ENCODE data around the gene ACAP3.

Gene ACAP3

GRCh38 chr1:1324084-1324523, 16.4 kb upstream of the ACAP3 start:
- H3F3A ChIP-seq (ENCODE audit: control insufficient read depth, insufficient read depth): no peaks in the 10 kb centered on the region
- peaks cover 18% of the 10 kb centered on the region for H4K20me1 ChIP-seq (ENCODE audit: control insufficient read depth, insufficient read depth, low read depth, low read length)
- no peaks in the 10 kb centered on the region for H3K9me2 ChIP-seq (replicated peaks; ENCODE audit: control insufficient read depth, low read length)
- peak overlapping the region; percentile 88 for H3K4me2 ChIP-seq (ENCODE audit: low read length)
- no peaks in the 10 kb centered on the region for H3K27me3 ChIP-seq (ENCODE audit: control insufficient read depth, low read length)
- H3K27ac ChIP-seq (ENCODE audit: low read depth, low read length): peak overlapping the region; percentile 34; the same call in 1 of the 2 replicates
- peaks cover 67% of the 10 kb centered on the region for H3K79me2 ChIP-seq (ENCODE audit: control insufficient read depth, low read length)
- TF ChIP-seq CTCF (IDR thresholded peaks at IDR 0.05; ENCODE audit: low read depth, low read length, poor library complexity, severe bottlenecking): no peak
- TF ChIP-seq EZH2phosphoT487 (IDR thresholded peaks at IDR 0.05; ENCODE audit: borderline replicate concordance, low read length): no peak
- peaks cover 26% of the 10 kb centered on the region for H3K4me1 ChIP-seq (ENCODE audit: control insufficient read depth, low read length)
- no peaks in the 10 kb centered on the region for H3K9me3 ChIP-seq (ENCODE audit: control insufficient read depth, insufficient read depth, low read length)
- peak overlapping the region; percentile 82 for H3K4me3 ChIP-seq (ENCODE audit: low read length)
- H3K36me3 ChIP-seq (ENCODE audit: control insufficient read depth, low read length): peaks cover 42% of the 10 kb centered on the region

- no peak for TF ChIP-seq EZH2phosphoT487 (IDR thresholded peaks at IDR 0.05; ENCODE audit: borderline replicate concordance, low read length)
- no peak for TF ChIP-seq CTCF (IDR thresholded peaks at IDR 0.05; ENCODE audit: low read depth, low read length, poor library complexity, severe bottlenecking)
- peaks cover 6% of the 10 kb centered on the region; the same call in 1 of the 2 replicates for H3F3A ChIP-seq (ENCODE audit: control insufficient read depth, insufficient read depth)
- no peaks in the 10 kb centered on the region for H3K9me3 ChIP-seq (ENCODE audit: control insufficient read depth, insufficient read depth, low read length)
- no peak overlapping the region for H3K27ac ChIP-seq (ENCODE audit: low read depth, low read length)
- H4K20me1 ChIP-seq (ENCODE audit: control insufficient read depth, insufficient read depth, low read depth, low read length): peaks cover 18% of the 10 kb centered on the region
- peak overlapping the region; percentile 62 for H3K4me3 ChIP-seq (ENCODE audit: low read length)
- peak overlapping the region; percentile 70 for H3K4me2 ChIP-seq (ENCODE audit: low read length)
- peaks cover 26% of the 10 kb centered on the region for H3K4me1 ChIP-seq (ENCODE audit: control insufficient read depth, low read length)
- no peaks in the 10 kb centered on the region for H3K27me3 ChIP-seq (ENCODE audit: control insufficient read depth, low read length)
- H3K9me2 ChIP-seq (replicated peaks; ENCODE audit: control insufficient read depth, low read length): no peaks in the 10 kb centered on the region
- H3K36me3 ChIP-seq (ENCODE audit: control insufficient read depth, low read length): peaks cover 48% of the 10 kb centered on the region
- H3K79me2 ChIP-seq (ENCODE audit: control insufficient read depth, low read length): peaks cover 67% of the 10 kb centered on the region
These were observed 15.2 kb upstream of the ACAP3 start for GRCh38 chr1:1322952-1323351.

GRCh38 chr1:1322418-1322817, 14.7 kb upstream of the ACAP3 start:
- H3K4me3 ChIP-seq (ENCODE audit: low read length): no peak overlapping the region

More at GRCh38 chr1:1322418-1322817, 14.7 kb upstream of the ACAP3 start:
- peaks cover 51% of the 10 kb centered on the region for H3K36me3 ChIP-seq (ENCODE audit: control insufficient read depth, low read length)
- no peaks in the 10 kb centered on the region for H3K9me2 ChIP-seq (replicated peaks; ENCODE audit: control insufficient read depth, low read length)
- H3K79me2 ChIP-seq (ENCODE audit: control insufficient read depth, low read length): peaks cover 67% of the 10 kb centered on the region
- H3K4me2 ChIP-seq (ENCODE audit: low read length): no peak overlapping the region
- peaks cover 9% of the 10 kb centered on the region; the same call in 1 of the 2 replicates for H3F3A ChIP-seq (ENCODE audit: control insufficient read depth, insufficient read depth)
- H3K27me3 ChIP-seq (ENCODE audit: control insufficient read depth, low read length): no peaks in the 10 kb centered on the region
- peaks cover 26% of the 10 kb centered on the region for H3K4me1 ChIP-seq (ENCODE audit: control insufficient read depth, low read length)
- H3K27ac ChIP-seq (ENCODE audit: low read depth, low read length): no peak overlapping the region
- H4K20me1 ChIP-seq (ENCODE audit: control insufficient read depth, insufficient read depth, low read depth, low read length): peaks cover 18% of the 10 kb centered on the region
- TF ChIP-seq EZH2phosphoT487 (IDR thresholded peaks at IDR 0.05; ENCODE audit: borderline replicate concordance, low read length) (no peak), CTCF (IDR thresholded peaks at IDR 0.05; ENCODE audit: low read depth, low read length, poor library complexity, severe bottlenecking) (no peak)
- H3K9me3 ChIP-seq (ENCODE audit: control insufficient read depth, insufficient read depth, low read length): no peaks in the 10 kb centered on the region

Measured in DOHH2 (cell line).